GM19372 (cell line): ENCODE data around the gene CDH15.
A peak's percentile ranks its signal among the peaks of the same experiment; 100 is the strongest.
"Not testable (repeated sequence)": the region's sequence is repeated elsewhere in the genome, so short reads cannot be mapped to it uniquely, and the experiment has no call there.

Experiments used
- ATAC-seq: cut with Tn5 transposase; IDR thresholded peaks from one replicate; pipeline ENCODE4 v1.9.1; 2021; ENCODE audit warnings: mild to moderate bottlenecking, low read depth, moderate library complexity; ENCODE audit not compliant: unreplicated experiment

Gene CDH15

DNA sequence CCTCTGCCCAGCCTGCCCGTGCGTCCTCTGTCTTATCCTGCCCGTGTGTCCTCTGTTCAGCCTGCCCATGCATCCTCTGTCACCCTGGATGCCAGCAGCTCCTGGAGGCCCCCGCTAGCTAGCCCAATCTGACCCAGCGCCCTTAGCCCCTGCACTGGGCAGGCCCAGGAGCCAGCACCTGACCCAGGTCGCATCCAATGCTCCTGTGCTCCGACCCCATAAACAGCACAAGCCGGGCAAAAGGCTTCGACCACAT, 13.1 kb downstream of the CDH15 start:
- no peak for ATAC-seq

DNA sequence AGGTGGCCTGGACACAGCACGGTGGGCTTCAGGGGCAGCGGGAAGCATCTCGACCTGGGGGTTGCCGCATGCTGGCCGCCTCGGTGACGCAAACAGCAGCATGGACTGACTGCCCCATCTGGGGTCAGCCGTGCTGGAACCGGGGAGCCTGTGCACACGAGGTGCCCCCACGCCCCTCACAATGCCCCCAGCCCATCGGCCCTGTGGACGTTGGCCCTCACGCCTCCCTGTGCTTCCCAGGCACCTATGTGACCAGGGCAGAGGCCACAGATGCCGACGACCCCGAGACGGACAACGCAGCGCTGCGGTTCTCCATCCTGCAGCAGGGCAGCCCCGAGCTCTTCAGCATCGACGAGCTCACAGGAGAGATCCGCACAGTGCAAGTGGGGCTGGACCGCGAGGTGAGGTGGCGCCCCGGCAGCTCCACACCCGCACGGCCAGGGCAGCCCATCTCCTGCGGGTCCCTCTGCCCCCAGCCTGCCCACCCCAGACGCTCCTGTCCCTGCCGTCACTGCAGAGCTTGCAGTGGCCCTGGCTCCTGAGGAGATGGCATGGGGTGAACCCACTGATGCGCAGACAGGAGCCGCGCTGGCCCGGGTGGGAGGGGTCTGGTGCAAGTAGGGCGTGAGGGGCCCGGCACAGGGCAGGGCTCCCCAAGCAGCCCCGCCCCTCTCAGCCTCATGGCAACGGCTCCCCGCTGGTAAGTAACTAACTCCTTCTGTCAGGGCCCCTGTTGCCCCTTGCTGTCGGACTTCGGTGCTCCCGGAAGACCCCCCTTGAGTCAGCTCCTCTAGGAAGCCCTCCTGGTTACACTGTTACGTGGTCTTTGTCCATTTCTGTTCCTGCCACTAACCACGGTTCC, 13.6 kb downstream of the CDH15 start:
- ATAC-seq, result no peak

DNA sequence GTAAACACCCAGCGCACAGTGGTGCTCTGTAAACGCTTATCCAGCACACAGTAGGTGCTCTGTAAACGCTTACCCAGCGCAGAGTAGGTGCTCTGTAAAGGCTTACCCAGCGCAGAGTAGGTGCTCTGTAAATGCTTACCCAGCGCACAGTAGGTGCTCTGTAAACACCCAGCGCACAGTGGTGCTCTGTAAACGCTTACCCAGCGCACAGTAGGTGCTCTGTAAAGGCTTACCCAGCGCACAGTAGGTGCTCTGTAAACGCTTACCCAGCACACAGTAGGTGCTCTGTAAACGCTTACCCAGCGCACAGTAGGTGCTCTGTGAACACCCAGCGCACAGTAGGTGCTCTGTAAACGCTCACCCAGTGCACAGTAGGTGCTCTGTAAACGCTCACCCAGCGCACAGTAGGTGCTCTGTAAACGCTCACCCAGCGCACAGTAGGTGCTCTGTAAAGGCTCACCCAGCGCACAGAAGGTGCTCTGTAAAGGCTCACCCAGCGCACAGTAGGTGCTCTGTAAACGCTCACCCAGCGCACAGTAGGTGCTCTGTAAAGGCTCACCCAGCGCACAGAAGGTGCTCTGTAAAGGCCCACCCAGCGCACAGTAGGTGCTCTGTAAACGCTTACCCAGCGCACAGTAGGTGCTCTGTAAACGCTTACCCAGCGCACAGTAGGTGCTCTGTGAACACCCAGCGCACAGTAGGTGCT, 14.5 kb downstream of the CDH15 start:
- not testable (repeated sequence) for ATAC-seq

GRCh38 chr16:89186593-89187031, 15.1 kb downstream of the CDH15 start:
- not testable (repeated sequence) for ATAC-seq

- ATAC-seq, result no peak
Measured at GRCh38 chr16:89187032-89187769, 15.7 kb downstream of the CDH15 start.

DNA sequence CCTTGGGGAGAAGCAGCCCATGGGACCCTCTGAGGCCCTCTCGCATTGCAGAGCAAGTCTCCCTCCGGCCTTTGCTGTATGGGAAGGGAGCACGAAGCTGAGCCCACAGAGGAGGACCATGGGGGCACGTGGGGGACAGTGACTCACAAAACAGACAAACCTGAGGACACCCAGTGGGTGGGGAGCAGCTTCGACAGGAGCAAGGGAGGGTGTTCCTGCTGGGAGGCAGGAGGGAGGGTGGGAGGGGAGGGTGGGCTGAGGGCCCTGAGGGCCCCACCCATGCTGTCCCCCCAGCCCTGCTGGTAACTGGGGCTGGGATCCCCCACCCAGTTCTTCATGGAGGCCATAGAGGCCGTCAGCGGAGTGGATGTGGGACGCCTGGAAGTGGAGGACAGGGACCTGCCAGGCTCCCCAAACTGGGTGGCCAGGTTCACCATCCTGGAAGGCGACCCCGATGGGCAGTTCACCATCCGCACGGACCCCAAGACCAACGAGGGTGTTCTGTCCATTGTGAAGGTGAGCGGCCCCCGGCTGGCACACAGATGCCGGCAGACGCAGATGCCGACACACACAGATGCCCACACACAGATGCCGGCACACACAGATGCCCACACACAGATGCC, 16.3 kb downstream of the CDH15 start:
- no peak for ATAC-seq

- ATAC-seq, result not testable (repeated sequence)
Measured at GRCh38 chr16:89188471-89189357, 17.2 kb downstream of the CDH15 start.

DNA sequence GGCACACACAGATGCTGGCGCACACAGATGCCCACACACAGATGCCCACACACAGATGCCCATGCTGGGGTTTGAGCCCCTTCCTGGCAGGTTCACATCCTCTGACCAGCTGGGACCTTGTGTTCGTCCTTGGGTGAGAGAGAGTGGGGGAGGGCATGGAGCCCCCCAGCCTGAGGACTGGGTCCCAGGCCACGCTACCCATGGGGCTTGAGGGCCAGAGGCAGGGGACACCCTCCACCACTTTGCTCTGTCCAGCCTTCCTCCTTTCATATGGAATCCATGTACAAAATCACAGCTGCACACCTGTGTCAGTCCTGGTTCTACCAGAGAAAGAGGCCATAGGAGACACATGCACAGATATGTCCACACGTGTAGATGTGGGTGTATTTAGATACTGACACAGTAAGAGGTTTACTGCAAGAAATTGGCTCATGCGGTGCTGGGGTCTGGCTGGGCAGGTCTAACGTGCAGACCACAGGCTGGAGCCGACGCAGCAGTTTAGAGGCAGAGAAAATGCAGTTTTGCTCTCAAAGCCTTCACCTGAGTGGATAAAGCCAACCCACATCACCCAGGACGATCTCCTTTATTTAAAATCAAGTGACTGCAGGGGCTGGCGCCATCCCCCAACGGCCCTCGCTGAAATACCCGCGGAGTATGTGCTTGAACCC, 17.9 kb downstream of the CDH15 start:
- no peak for ATAC-seq

- no peak for ATAC-seq
Measured at GRCh38 chr16:89190150-89190958, 18.8 kb downstream of the CDH15 start.

GRCh38 chr16:89191033-89191900, 19.7 kb downstream of the CDH15 start:
- no peak for ATAC-seq

DNA sequence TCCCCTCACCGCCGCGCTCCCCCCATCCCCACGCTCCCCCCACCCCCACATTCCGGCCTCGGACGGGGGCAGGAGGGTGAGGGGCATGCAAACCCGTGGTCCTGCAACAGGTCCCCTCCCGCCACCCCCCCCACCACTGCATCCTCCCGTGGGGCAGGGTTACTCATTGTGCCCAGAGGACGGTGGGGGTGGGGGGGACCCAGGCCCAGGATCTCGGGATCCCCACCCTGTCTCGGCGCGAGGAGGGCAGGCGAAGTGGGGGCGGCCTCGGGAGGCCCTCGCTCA, 20.3 kb downstream of the CDH15 start:
- ATAC-seq, result no peak

GRCh38 chr16:89192186-89192955, 20.8 kb downstream of the CDH15 start:
- ATAC-seq, result peak; percentile 46

- ATAC-seq, result no peak
Measured at GRCh38 chr16:89192956-89193575, 21.5 kb downstream of the CDH15 start.

DNA sequence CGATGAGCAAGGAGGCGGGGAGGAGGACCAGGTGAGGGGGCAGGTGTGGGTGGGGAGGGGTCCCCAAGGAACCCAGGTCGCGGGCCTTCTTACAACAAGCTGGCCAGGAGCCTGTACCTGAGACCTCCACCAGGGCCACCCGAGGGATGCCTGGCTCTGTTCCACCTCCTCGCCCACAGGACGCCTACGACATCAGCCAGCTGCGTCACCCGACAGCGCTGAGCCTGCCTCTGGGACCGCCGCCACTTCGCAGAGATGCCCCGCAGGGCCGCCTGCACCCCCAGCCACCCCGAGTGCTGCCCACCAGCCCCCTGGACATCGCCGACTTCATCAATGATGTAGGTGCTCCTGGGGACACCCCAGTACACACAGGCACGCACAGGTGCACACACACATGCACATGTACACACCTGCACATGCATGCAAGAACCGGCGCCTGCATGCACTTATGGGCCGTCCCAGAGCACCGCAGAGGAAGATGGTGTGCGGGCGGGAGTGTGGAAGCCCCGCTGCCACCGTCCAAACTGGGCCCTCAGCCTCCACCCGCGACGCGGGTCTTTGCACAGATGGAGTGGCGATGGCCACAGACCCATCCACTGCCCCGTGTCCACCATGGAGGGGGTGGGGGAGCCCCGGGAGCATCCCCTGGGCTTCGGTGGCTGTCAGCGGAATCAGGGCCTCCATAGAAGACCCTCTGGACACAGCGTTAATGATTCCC, 22.2 kb downstream of the CDH15 start:
- ATAC-seq, result no peak

DNA sequence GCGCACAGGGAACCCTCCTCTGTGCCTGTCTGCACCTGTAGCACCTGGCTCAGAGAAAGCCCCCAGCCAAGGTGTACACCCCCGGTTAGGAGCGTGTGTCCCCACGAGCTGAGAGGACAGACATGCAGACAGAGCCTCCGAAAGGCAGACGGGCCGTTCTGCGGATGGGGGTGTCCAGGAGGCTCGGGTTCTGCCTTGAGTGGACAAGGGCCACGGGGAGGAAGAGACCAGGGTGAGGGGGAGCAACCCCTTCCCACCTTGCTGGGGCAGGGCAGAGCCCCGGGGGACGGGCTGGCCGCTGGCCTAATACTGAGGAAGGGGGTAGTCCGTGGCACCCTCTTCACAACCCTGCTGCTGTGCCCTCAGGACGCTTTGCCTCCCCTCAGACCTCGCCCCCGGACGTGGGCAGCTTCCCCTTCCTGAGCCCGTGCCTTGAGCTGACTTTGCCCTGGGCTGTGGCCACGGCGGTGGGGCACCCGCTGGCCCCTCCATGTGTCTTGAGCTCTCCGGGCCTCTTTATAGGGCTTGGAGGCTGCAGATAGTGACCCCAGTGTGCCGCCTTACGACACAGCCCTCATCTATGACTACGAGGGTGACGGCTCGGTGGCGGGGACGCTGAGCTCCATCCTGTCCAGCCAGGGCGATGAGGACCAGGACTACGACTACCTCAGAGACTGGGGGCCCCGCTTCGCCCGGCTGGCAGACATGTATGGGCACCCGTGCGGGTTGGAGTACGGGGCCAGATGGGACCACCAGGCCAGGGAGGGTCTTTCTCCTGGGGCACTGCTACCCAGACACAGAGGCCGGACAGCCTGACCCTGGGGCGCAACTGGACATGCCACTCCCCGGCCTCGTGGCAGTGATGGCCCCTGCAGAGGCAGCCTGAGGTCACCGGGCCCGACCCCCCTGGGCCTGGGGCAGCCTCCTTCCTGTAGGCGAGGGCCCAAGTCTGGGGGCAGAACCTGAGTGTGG, 23.1 kb downstream of the CDH15 start:
- no peak for ATAC-seq
